GM21717 (cell line): Measurements from ENCODE around the gene ABTB2.

Experiments
- ATAC-seq: cut with Tn5 transposase; IDR thresholded peaks from one replicate; pipeline ENCODE4 v1.9.1; 2021; ENCODE audit warnings: mild to moderate bottlenecking, moderate library complexity; ENCODE audit not compliant: unreplicated experiment

The ABTB2 gene

GRCh38 chr11:34155757-34156062 is 202.1 kb downstream of the ABTB2 start:
- ATAC-seq: no peak

- ATAC-seq: no peak
Observed at GRCh38 chr11:34155057-34155756, 202.6 kb downstream of the ABTB2 start.

- ATAC-seq: peak; percentile 78
Observed at GRCh38 chr11:34154059-34154875, 203.5 kb downstream of the ABTB2 start.

GRCh38 chr11:34151916-34152845 is 205.6 kb downstream of the ABTB2 start:
- no peak for ATAC-seq

- no peak for ATAC-seq
Observed at GRCh38 chr11:34151166-34151565, 206.6 kb downstream of the ABTB2 start.

GRCh38 chr11:34150494-34151151 is 207.2 kb downstream of the ABTB2 start:
- no peak for ATAC-seq

GRCh38 chr11:34149786-34150185 is 208.0 kb downstream of the ABTB2 start:
- ATAC-seq: no peak

- no peak for ATAC-seq
Observed at GRCh38 chr11:34149274-34149673, 208.5 kb downstream of the ABTB2 start.

- ATAC-seq: no peak
Observed at GRCh38 chr11:34148504-34149165, 209.2 kb downstream of the ABTB2 start.

GRCh38 chr11:34147581-34147980 is 210.2 kb downstream of the ABTB2 start:
- no peak for ATAC-seq

- no peak for ATAC-seq
Observed at GRCh38 chr11:34146866-34147265, 210.9 kb downstream of the ABTB2 start.

- ATAC-seq: no peak
Observed at GRCh38 chr11:34146411-34146810, 211.4 kb downstream of the ABTB2 start.

GRCh38 chr11:34145847-34146381 is 211.9 kb downstream of the ABTB2 start:
- no peak for ATAC-seq

GRCh38 chr11:34145073-34145472 is 212.7 kb downstream of the ABTB2 start:
- peak; percentile 48 for ATAC-seq

GRCh38 chr11:34143048-34143447 is 214.8 kb downstream of the ABTB2 start:
- no peak for ATAC-seq

GRCh38 chr11:34140149-34140548 is 217.7 kb downstream of the ABTB2 start:
- no peak for ATAC-seq

- ATAC-seq: no peak
Observed at GRCh38 chr11:34139346-34139745, 218.5 kb downstream of the ABTB2 start.

GRCh38 chr11:34136420-34136819 is 221.4 kb downstream of the ABTB2 start:
- no peak for ATAC-seq

- ATAC-seq: no peak
Observed at GRCh38 chr11:34135439-34135838, 222.4 kb downstream of the ABTB2 start.

- ATAC-seq: no peak
Observed at GRCh38 chr11:34134765-34135164, 223.0 kb downstream of the ABTB2 start.
